Ecto neural progenitor cell (in vitro differentiated cells): ENCODE data around the gene LSG1.

ENCODE experiments used
- DNase-seq: peaks from one replicate; pipeline ENCODE4 v3.0.0-alpha.2; 2018; ENCODE audit warnings: low spot score

LSG1 gene

DNA sequence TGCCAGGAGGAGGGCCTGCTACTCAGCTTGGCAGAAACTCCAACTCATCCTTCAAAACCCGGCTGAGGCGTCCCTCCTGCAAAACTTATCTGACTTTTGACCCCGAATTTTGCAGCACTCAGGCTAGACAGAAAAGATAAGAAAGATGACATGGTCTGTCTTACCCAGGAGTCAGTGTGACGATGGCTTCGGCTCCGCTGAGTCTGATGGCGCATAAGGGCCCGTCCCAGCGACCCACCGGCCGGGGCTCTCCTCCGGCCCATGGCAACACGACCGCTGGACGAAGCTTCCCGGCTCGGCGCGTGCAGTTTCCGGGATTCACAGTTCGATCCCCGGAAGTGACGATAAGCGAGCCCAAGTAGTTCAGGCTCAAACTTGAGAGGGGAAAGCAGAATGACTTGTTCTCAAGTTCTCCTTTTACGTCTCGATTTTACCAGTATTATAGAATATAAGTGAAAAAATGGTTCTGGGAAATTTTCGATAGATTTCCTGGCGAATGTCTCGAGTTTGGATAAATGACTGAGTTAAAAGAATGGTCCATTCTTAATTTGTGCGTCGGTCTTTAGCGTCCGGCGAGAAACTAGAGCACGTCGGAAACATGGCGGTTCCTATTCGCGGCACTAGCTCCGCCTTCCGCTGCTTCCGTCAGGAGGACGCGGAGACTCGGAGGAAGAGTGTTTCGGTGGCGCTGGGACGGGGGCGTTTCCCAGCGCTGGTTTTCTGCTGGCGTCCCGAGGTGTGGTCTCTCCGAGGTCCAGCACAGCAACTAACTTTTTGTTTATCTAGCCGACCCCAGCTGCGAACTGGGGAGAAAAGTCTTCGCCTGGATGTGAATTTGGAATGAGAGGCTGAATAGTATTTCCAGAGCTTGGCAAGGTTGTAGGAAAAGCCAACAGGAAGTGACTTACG is at the start of gene LSG1:
Gene LSG1 (minus strand): TSS at position 292 of the 909 bp plus-strand sequence. CDS start 29 bp downstream, at position 263.
- peak; percentile 92 for DNase-seq

DNA sequence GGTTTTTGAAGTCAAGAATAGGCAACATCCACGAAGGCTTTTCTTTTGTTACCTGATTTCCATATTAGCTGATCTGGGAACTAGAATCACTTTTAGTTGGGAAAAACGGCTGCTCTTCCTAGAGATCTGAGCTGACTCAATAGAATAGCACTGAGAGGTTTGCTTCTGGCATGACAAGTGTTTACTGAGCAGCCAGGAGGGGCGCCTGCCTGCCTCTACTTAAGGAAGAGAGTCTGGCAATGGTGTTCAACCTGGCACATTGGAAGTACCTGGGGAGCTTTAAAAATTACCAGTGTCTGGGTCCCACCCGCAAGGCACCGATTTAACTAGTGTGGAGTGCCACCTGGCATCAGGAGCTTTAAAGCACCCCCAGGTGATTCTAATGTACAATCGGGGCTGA is 48.1 kb upstream of the LSG1 start:
- no peak for DNase-seq

DNA sequence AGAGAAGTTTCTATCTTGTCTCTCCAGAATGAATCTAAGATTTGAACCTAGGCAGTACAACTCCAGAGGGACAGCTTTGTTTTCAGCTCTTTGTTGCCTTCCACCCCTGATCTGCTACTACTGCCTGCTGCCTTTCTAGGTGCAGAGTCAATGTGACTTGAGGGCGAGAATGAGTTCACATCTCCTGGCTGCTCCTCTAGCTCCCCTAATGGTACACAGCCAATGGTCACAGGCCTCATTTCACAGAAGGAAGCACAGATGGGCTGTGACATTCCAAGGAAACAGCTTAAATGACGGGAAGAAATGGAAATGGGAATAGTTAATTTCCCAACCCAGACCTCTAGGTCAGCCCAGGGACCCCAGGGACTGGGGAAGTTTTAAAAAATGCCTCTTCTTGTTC is 46.1 kb upstream of the LSG1 start:
- no peak for DNase-seq

DNA sequence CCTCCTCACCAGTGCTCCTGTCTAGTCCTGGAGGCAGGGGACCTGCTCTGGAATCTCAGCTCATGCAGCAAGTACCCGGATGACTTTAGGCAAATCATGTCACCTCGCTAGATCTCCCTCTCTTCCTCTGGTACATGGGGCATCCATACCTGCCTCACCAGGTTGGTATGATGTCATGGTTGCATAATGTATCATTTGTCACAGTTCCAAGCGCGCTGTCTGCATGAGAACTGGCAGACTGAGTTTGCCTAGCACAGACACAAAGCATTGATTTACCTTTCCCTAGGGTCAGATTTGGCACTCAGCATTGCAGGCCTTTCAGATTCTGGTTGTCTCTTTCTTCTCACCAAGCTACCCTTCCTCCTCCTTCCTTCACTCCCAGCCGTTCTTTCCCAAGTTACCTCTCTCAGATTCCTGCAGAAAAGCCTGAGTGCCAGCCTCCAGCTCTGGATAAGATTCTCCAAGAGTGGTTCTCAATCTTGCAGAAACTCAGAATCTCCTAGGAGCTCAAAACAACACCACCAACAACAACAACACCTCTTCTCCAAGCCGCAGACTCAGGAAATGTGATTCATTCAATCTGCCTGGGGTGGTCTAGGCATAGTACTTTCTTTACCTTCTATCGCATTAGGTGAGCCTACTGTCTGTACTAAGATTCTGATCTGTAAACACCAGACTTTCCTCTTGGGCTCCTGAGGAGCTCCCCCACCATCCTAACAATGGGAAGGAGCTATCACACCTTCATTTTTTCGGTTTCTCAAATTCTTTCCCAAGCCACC is 43.2 kb upstream of the LSG1 start:
- DNase-seq, result no peak

DNA sequence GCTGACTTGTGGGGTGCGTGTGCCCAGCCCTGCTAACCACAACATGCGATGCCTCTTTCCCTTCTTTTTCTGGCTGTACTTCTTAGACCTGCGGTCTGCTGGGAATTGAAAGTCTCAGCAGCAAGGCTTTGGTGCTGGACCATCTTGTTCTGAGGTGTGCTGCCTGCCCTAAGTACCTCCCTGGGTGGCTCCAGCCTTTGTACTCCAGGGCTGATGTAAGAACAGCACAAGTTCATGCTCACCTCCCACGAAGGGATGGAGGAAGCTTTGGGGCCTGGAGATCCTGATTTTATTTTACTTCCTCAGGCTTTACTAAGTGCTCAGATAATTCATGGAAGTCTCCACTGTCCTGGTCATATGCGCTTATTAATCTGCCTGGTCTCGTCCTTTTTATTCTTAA is 42.6 kb upstream of the LSG1 start:
- no peak for DNase-seq

DNA sequence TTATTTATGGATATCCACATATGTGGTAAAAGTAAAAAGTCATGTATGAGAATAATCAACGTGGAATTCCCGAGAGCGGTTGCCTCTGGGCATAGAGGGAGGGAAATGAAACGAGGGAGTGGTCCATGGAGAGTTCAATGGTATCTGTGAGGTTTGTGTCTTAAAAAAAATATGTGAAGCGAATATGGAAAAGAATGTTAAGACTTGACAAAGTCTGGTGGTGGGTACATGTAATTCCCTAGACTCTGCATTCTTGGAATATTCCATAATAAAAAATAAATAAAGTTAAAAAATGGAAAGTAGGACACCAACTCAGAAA is 42.1 kb upstream of the LSG1 start:
- no peak for DNase-seq

DNA sequence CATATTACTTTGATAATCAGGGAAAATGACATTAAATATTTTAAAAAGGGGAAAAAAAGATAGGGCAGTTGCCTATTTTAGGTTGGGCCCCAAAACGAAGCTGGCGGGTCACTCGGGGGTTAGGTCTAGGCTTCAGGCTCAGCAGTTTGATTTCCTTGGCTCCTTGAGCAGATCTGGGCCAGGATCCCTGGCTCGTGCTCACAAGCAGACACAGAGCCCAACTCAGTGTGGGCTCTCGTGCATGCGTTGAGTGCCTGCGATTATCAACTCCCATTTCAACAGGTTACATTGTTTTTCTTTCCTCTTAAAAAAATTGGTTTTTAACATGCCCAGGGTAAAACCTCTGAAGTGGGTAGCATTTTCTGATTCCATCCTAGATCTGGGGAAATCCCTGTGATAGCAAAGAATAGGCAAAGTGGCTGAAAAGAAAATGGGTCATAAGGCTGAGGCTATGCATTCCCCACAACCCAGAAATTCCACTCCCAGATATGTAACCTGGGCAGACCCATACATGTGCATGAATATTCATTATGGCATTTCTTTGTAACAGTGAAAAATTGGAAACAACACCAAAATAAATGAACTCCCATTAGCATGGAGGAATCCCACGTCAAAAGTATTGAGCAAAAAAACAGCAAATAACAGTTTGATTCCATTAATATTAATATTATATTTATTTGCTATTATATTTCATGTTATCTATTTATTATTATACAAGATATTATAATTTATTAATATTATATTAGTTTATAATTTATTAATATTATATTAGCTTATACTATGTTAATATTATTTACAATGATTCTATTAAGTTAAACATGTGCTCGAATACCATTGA is 41.5 kb upstream of the LSG1 start:
- no peak for DNase-seq

DNA sequence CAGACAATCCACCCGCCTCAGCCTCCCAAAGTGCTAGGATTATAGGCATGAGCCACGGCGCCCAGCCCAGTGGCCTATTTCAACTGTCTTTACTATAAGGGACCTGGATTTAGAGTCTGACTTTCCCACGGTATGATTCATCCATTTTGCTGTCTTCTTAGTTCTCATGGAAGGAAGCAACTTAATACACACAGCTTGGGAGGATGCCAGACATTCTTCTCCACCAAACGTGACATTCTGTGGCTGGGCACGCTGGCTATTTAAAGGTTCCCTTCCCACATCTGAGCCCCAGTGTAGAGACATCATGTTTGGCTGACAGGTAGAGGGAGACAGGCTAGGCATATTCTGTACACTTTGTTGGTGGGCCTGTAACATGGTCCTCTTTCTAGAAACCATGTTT is 39.9 kb upstream of the LSG1 start:
- DNase-seq, result no peak

DNA sequence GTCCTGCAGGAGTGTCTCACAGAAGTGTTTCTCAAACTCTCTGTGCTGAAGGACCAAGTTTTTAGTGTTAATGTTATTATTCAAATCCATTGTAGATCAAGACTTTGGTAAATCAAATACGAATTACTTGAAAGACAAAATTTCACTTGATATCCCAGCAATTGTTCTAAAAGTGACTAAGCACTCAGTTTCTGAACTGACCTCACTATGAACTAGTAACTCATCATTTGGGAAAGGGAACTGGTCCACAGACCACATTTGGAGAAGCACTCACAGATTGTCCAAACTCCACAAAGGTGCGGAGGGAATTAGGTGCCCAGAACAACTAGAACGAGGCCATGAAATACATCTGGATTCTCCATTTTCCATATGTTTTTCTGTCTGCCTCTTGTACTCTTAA is 39.3 kb upstream of the LSG1 start:
- DNase-seq, result no peak

DNA sequence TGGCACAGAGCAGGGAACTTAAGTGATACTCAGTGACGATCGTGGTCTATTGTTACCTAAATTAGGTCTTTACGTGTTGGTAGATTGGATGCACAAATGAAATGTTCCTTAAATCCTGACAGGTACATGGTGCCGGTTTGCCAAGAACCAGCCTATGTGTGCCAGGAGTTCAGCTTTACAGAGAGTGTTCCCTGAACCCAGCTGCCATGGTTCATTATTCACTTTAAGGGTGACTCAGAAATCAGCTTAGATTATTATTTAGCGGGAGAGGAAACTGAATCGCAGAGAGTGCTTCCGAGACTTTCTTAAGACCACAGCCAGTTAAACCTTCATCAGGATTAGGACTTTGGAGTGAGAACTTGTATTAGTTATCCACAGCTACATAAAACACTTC is 35.2 kb upstream of the LSG1 start:
- no peak for DNase-seq

DNA sequence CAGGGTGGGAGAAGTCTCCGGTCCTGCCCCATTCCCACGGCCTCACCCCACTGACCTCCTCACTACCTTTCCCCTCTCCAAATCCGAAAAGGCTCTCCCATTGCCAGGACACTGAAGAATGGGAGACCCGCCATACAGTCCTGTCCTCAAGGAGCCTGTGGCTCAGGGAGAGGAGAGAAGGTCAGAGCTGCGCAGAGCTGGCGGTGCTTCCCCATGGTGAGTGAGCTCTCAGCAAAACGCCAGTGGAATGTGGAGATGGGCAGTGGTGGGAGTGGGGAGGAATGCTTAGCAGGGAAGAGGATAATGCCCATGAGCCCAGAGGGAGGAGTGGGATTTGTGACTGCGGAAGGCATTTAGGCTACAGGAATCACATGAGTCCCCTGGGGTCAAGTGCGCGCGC is 33.8 kb upstream of the LSG1 start:
- no peak for DNase-seq

DNA sequence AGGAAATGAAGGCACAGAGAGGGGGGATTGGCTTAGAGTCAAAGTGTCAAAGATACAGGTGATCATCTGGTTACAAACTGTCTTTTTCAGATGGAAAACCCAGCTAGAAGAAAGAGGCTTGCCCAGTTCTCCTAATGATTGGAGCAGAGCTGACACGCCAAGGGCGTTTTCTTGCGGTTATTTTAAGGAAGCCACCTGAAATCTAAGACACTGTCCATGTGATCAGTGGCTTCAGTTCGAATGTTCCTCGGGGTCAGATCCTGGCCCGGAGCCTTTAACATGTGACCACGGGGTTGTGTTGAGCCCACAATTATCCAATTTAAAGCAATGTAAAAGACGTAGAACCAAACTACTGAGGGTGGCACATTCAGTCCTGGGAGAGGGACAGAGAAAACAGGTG is 33.2 kb upstream of the LSG1 start:
- DNase-seq, result no peak

DNA sequence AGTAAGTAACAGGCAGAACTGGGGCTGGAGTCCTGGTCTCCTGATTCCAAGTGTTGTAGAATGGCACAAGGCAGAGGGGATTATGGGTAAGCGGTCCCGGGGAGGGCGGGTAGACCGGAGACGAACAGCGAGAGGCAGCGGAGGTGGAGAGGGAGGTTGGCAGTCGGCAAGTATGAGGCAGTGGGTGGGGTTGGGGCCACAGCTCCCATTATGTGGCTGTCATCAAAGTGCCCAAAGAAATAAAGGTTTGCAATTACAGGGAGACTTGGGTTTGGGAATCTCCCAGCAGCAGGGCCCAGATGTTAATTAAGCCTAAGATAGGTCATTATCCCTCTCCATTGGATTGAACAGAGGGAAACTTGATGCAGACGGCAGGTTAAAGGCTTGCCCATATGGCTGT is 30.6 kb upstream of the LSG1 start:
- no peak for DNase-seq

DNA sequence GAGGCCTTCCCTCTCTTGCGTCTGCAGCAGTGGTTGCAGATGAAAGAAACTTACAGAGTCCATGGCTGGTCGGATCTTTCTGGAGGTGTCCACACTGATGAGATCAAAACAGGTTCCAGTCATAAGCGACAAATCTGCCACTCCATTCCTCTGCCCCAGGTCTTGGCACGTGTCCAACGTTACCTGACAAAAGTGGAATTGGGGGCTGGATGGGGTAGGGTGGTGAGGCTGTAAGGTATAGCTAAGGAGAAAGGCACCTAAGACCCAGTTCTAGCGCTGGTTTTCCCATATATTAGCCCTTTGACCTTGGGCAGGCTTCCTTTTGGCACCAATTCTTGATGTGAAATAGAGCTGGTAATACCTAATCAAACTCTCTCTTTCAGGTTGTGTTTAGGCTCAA is 24.7 kb upstream of the LSG1 start:
- DNase-seq, result no peak

DNA sequence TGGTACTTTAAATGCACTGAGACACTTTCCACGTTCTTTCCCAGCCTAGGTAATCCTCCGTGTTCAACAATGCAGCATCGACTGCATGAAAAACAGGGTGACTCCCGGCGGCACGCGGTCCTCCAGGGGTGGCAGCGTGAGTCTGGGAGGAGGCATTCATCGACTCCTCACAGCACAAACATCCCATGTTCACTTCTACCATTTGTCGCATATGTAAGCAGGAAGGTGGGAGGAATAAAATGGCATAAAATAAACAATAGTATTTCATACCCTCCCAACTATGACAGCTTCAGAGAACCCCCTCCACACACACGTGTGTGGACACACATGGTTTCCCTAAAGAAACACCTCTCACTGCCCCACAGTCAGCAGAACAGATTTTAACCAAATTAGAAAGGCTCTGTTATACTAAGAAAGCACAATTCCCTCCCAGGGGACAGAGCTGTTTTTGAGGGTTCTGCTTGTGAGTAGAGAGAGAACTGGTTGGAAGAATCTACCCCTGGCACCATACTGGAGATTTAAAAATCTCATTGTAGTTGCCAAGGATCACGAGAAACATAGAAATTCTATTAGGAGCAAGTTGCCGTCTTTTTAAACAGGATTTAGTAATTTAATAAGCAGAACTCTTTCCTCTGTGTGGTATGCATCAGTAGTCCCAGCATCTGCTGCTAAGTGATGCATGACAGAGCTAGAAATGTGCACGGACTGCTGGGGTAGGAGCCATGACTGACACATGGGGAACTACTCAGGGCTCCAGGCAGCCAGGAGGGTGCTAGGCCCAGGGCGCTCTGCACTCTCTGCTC is 19.7 kb upstream of the LSG1 start:
- no peak for DNase-seq

DNA sequence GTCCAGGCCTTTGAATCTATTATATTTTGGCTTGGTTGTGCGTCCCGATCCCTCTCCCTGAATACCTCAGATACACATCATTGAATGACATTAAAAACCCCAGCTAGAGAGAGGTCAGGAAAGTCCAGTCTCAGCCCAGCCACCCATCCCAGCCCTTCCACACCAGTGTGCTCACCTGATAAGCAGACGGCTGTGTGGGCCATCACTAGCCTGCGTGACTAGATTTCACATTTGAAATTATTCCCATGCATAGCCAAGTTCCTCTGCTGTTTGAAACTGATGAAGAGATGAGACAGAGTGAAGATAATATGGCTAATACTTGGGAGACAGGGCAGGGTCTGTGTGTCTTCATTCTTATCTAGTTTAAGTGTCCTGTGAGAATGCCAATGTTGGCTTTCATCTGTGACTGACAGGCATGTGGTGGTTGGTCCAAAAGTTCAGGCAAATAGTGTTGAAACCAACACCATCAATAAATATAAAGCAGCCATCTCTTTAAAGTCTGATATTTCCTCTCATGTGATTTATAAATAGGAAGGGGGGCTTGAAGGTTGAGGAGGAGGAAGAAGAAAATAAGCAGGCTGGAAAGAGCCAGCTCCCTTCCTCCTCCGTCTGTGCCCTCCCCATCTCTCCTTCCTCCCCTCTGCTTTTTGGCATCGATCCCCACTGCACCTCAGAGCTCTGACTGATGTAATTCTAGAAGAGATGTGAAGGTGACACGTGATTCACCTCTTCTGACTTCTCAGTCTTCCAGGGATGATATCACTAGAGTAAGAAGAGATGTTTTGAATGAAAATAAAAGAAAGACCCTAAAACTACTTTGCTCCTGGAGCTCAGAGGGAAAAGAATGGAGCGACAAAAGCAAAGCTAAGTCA is 18.7 kb upstream of the LSG1 start:
- no peak for DNase-seq

DNA sequence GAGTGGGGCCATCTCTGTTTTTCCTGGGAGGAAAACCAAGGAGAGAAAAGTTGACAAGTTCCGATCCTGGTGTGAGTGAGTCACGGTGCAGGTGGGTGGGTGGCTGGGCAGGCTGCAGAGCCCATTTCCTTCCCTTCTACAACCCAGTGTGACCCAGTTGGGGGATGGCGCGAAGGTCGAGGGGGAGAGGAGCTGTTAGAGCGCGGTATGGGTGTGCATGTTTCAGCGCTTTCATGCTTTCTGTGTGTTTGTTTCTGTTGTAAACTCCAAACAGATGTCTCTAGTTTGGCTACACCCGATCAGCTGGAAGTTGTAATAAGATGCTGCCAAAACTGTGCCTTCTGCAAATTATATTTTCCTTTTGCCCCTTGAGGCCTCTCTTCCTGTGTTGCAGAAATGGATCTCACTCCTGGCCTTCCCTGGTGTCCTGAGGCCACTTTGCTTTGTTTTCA is 17.5 kb upstream of the LSG1 start:
- no peak for DNase-seq

DNA sequence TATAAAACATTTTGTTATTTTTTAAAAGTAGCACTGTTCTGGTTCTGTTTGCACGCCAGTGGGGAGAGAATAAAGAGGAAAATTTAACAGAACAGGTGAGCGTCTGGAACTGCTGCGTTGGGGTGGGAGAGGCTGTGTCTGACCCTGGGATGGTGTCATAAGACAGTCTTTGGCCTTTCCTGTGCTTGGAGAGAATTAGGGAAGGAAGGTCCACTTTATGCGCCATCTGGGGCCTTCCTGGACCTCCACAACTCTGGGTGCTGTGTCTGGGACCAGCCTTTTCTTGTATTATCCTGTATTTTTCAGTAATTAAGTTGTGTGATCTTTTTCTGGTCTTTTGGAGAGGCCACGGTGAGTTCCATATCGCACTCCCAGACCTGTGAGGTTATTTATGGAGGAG is 17.0 kb upstream of the LSG1 start:
- no peak for DNase-seq

DNA sequence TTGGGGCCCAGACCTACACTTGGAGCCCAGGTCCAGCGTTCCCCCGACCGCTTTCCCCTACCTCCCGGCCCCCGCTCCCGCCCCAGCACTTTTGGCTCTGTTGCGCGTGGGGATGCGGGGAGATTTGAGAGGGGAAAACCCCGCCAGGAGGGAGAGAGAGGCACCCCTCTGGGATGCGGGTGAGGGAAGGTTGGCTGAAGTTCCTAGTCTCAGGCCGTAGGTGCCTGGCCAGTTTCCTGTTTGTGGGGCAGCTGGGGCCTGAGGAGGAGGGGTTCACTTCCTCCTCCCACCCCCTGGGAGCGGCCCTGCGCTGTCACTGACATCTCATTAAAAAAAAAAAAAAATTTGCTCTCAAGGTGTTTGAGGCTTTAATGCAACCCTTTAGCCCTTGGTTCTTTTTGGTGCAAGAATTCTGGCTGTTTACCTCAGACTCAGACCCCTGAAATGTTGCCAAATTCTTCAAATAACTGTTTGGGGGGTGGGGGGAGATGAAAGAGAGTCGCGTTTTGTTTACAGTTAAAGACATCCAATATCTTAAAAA is 16.3 kb upstream of the LSG1 start:
- no peak for DNase-seq

DNA sequence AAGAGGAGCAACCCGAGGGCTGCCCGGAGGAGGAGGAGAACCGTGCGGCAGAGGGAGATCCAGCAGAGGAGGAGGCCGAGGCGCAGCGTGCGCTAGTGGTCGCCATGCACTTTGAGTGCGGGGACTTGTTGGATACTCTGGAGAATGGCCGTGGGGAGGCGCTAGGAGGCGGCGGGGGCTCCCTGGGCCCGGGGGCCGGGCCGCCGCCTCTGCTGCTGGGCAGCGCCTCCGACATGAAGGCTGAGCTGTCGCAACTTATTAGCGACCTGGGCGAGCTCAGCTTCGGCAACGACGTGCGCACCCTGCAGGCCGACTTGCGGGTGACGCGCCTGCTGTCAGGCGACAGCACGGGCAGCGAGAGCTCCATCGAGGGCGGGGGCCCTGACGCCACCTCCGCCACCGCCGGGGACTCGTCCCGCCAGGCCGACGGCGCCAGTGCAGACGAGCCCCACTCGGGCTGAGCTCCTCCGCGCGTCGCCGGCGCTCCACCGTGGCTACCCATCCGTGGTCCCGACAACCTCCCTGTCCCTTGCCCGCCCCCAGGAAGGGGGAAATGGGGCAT is 15.7 kb upstream of the LSG1 start:
- DNase-seq, result peak; percentile 90
